ENCODE measurements around the gene PCDH12.

Gene PCDH12

DNA sequence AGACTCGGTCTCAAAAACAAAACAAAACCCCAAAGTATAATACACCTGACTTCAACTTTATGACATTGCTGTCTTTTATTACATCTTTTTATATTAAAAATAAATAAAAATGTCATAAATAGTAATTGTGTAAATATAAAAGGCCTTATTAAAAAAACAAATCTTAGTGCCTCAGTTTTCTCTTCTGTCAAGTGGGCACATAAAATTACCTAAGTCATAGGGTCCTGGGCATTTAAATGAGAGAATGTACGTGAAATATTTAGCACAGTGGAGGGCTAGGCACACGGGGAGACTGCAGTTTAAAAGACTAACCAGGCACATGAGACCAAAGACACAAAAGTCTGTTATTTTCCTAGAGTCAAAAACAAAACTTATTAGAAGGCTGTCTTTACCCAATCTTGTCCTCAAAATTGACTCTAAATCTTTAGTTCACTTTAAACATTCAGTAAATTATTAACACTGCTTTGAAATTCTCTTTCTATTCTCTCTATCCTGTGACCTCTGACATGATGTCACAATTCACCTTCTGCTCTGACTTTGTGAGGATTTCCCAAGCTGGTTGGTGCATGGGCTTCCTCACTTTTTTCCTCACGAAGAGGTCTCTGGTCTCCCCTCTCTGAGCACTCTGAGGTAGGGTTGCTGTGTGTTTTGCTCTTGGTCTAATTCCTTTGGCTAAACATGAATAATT, 8.4 kb upstream of the PCDH12 start:
- no peak for DNase-seq

DNA sequence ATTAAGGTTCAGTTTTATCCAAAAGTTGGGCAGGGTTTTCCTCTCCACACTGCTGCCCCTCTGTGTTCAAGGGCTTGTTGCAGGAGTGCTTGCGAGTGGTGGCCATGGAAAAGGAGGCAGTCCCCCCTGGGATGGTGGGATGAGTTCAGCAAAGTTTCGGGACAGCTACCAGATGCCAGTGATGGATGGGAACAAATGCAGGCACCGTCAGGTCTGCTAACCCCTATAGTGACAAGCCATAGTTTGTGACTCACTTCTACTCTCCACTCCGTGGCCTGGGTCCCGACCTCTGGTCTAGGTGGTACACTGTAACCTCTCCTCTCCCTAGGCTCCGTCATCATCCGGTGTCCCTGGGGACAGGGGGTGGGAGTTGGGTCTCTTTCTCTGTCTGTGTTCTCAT, 7.1 kb upstream of the PCDH12 start:
- DNase-seq, result no peak

DNA sequence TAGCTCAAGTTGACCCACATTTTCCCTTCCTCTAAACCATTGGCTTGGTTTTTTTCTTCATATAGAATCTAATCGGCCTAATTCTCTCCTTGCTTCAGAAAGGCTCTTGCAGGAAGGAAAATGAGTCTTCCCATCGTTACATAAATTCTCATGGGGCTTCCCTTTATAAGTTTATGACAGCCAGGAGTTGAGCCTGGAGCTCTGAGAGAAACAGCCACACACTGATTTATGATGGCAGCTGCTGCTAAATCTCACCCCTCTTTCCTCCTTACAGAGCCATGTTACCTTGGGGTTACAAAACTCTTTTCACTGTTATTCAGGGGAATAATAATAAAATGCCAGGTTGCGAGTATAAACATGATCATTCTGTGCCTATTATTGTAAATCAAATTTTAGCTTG, 5.7 kb upstream of the PCDH12 start:
- DNase-seq, result no peak

DNA sequence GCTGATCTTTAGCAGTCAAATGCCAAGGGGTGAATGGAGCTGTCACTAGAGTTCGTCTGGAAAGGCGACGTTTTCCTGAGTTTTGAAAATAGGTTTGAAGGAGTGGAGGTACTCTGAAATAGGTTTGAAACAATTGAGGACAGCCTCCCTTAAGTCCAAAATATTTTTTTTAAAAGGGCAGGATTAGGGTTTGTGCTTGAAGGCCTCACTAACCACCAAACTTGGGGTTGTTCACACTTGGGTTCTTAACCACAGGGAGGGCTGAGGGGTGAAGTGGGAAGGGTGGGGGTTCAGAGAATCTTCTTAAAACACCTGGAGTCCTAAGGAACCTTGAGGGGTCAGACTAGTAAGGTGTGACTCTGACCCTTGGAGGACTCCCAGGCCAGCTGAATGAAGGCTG, 3.5 kb upstream of the PCDH12 start:
- DNase-seq, result no peak

DNA sequence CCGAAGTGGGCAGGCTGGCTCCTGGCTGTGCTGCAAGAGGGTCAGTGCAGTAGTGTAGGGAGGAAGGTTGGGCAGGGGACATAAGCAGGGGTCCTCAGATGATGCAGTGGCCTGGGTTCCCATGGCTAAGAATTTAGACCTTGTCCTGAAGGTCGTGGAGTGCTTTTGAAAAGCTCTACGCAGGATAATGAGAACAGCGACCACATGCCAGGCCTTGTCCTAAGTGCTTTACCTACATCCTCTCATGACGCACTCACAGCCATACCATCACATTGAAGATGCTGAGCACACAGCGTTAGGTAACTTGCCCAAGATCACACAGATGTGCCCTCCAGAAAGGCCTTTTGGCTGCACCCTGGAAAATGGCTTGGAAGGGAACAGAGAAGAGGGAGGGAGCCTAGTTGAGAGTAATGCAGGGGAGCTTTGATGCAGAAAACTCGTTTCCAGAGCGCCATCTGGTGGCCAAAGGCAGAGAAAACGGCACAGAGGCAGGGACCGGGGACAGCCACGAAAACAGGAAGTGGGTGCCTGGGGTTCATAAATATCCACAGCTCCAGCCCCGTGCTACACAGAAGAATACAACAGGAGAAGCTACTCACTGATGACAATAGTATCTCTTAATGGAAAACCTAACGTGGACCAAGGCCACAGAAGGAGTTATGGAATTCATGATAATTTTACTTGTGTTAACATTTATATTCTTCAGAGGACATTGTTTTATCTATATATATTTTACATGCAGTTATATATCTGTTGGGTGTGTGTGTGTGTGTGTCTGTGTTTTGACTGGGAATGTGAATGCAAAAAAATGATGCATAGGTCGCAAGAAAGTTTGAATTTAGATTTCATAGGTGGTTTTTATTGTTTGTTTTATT, 2.7 kb upstream of the PCDH12 start:
- peak; percentile 79 for DNase-seq

DNA sequence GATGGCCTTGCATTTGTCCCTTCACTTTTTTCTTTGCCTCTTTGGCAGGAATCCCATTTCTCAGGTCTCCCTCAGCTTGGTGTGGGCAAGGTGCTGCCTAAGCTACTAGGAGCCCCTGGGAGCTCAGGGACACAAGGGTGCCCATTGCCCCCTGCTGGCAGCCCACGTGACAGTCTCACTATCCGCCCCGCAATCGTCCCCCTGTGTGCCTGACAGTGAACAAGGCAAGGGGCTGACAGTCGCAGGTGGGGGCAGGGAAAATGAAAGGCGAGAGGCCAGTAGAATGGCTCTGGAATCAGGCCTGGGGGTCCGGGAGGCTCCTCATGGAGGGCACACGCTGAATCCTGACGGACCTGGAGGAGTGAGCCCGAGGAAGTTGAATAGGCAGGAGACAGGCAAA, 2.0 kb upstream of the PCDH12 start:
- no peak for DNase-seq

DNA sequence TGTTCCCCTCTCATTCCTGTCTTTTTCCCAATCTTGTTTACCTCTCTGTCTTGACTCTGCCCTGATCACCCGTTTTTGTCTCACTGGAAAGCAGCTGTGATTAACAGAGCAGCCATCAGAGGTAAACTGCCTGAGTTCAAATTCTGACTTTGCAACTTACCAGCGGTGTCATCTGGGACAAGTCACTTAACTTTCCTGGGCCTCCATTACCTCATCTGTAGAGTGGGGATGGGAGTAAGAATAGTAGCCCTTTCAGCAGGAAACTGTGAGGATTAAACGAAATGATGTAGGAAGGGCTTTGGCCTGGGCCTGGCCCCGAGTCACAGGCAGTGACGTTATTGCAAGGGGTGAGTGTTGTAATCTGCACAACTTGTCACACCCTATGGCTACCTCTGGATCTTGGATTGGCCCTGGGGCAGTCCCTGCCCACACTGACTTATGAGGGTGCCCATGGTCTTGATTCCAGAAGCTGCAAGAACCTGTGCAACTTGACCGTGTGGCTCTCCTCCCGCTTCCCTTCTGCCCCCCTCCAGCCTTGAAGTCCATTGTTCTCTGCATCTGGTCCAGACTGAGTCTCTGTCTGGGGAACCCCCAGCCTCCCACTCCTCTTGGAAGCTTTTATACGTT, 657 bp upstream of the PCDH12 start:
- DNase-seq, result no peak

DNA sequence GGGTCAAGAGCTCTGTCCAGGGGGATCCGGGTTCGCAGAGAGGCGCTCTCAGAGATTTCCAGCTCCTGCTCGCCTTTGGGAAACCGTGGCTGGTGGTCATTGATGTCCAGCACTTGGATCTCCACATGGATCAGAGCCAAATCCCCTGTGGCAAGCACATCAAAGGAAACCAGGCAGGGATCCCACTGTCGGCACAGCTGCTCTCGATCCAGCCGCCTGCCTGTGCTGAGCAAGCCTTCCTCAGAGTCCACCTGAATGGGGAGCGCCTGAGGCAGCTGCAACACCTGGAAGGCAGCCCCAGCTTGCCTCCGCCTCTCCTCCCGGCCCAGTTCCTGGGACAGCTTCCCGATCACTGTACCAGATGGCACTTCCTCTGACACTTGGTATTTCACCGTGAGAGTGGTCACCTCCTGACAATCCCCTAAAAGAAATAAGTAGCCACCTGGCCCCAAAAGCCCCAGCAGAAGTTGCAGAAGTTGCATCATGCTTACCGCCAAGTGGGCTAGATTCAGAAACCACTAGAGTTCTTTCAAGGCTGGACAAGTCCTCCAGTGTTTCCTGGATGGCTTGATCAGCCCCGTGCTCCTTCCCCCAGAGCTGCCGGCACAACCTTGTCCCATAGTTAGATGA, 520 bp downstream of the PCDH12 start:
- no peak for DNase-seq

DNA sequence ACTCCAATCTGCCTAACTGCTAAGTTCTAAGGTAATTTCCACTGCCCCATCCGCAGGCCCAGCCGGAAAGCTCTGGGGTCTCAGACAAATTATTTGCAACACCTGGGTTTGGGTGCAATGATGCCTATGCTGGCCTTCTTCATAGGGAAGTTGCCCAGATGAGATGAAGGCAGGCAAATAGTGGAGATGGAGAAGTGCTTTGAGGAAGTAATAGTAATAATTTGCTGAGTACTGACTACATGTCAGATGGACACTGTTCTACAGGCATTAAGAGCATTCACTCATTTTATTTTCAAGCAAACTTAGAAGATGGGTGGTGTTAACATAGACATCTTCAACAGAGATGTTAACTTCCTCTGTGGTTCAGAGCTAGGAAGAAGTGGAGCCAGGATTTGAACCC, 3.8 kb downstream of the PCDH12 start:
- no peak for DNase-seq

DNA sequence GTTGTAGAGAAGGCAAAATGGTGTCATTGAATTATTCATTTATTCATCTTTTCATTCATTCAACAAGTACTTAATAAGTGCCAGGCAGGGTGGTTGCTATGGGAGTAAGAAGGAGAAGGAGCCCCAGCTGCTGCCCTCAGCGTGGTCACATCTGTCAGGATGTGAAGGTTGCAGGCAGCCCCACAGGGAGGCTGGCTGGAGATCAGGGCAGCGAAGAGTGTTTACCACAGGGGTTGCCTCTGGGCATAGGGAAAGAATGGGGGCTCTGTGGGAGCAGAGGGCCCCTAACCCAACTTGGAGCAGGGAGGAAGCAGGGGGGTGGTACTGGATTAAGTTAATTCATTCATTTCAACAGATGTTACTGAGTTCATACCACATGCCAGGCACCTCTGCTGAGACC, 6.0 kb downstream of the PCDH12 start:
- no peak for DNase-seq

DNA sequence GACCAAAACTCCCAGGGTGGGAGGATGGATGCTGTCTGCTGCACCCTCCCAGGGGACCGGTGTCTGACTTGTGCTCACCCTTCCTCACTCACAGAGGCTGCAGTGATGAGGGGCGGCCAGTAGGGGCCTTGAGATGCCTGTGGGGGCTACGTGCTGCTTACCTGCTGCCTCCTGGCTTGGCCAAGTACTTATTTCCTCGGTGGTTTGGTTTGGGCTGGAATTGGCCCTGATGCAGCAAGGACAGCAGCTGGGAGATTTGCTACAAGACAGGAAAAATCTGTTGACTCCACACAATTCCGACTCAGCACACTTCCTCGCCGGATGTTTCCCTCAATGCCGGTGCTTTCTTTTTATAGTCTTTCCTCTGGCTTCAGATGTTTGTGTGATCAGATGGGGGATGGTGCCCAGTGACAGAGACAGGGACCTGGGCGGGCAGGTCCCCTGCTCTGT, 6.6 kb downstream of the PCDH12 start:
- no peak for DNase-seq

DNA sequence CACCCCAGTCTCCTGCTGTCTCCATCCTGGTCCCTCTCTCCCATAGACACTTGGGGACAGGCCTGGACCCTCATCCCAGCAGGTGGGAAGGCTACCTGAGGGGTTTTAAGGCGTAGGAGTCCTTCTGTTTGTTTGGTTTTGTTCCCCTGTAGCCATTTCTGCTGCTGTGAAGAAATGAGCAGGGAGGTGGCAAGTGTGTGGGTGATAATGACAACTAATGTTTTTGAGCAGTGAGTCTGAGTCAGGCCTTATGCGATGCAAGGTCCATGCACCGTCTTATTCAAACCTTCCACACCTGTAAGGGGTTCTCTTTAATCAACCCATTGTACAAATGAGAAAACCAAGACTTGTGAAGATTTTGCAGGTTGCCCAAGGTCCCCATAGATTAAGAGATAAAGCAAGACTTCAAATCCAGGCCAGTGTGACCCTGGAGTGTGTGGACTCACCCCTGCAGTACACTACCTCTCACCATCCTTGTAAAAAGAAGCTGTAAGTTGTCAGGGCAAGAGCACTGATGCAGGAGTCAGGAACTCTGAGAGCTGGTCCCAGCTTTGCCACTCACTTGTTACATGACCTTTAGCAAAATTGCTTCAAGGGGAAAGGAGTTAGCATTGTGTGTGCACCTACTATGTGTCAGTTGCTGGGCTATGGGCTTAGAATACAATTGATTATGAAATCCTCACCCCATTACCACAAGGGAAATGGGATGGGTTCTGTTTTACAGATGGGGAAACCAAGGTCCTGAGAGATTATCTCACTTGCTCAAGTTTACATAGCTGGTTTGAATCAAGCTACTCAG, 7.6 kb downstream of the PCDH12 start:
- DNase-seq, result no peak

DNA sequence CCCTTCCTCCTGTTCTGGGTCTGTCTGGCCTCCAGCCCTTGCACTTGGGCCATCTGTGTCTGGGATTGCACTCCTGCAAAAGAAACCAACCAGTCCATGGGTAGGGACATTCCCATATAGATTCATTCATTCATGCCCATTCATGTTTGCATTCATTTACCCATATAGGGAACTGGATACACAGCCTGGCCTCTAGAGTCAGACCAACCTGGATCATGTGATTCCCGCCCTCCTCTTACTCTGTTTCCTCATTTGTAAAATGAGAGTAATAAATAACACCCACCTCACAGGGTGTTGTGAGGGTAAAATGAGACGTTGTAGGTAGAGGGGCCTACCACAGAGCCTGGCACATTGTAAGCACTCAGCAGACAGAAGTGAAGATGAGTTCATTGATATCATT, 8.5 kb downstream of the PCDH12 start:
- no peak for DNase-seq

DNA sequence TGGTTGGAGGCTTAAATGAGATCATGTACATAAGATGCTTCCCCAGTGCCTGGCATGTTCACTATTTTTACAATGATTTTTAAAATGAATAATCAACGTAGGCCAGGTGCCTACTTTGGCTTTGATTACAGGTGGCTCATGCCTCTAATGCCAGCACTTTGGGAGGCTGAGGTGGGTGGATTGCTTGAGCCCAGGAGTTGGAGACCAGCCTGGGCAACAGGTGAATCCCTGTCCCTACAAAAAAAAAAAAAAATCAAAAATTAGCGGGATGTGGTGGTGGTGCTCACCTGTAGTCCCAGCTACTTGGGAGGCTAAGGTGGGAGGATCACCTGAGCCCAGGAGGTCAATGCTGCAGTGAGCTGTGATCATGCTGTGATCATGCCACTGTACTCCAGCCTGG, 9.2 kb downstream of the PCDH12 start:
- DNase-seq, result no peak

DNA sequence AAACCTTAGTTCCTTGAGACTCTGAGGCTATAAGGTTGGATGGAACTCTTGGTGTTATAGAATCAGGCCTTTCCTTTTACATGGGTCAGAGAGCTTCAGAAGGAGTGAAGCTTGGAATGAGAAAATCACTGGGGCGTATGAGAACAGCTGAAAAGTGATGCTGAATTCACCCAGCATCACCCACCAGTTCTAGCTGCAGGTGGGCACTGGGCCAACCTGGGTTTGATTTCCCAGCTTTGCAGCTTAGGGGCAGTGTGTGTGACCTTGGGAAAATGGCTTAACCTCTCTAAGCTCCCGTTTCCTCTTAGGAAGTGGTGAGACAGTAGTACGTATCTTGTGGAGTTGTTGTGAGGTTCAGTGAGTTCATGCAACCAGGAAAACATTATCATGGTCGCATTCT, 10.7 kb downstream of the PCDH12 start:
- DNase-seq, result no peak

DNA sequence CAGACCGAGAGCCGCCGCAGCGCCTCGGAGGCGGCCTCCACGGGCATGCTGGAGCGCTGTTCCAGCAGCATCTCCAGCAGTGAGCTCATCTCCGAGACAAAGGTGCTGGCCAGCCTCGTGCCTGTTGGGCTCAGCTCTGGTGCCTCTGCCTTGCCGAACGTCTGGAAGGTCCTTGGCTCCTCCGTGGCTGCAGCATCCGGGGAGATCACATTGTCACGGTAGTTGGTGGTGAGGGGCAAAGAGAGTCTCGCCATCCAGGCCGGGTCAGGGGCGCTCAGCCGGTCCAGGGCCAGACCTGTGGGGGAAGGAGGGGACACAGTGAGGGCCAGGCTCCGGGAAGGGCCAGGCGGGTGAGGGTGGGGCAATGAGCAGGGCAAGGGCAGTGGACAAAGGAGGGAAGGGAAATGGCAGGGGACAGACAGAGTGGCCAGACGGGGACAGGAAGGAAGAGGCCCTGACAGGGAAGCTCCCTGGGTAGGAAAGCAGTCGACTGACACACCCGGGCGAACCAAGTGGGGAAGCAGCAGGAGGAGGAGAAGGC, 12.4 kb downstream of the PCDH12 start:
- DNase-seq, result no peak

DNA sequence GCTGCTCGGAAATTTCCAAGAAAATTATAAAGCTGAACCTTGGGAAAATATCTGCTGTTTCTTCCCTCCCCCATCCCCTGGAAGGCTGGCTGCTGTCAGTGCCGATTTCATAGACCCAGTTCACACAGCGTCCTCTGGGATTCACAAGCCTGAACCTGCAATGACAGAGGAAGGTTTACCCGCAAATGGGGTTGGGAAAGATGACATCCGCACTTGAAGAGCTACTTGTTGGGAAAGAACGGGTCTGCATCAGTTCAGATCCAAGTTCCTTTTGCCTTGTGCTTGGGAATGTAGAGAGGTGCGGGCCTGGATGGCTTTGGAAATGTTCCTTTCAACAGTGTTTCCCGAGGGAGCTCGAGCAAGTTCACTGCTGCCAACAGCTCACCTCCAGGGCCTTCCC, 13.9 kb downstream of the PCDH12 start:
- no peak for DNase-seq

DNA sequence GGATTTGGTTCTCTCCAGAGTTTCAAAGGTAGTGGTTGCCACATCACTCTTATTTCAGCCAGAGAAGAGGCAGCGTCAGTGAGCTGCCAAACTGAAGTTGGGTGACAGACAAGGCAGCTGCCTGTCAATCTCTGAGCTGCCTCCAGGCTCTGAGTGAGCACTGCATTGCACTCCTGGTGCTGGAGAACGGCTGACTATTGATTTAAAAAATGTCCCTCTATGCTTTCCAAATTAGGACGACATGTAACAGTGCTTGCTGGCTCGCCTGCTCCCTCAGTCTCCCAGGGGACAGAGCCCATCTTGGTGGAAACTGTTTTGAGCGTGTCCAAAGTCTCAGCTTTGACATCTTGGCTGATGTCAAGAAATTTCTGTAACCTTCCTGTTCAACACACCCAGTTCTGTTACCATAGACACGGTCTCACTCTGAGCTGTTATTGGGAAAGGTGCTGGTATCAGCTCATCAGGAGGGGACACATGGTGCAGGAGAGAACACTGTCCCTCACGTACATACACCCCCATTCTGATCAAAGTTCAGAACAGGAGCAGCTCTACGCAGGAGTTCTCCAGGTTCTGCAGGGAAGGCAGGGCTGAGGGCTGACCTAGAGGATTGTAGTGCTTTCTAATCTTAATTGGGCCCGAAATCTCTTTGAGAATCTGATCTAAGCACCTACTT, 15.7 kb downstream of the PCDH12 start:
- no peak for DNase-seq

DNA sequence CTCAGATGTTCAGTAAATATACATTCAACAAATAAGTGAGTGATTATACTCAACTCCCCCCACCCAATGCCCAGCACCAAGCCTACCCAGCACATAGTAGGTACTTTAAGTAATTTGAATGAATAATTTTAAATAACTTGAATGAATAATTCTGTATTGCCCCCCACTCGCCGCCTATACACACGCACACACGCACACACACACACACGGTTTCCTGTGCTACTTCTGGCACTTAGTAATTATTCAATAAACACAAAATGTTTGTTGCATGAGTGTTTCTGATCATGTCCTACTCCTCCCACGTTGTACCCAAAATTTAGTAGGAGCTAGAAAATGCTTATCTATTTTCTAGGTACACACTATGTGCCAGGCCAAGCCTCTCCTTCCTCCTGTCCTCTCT, 16.2 kb downstream of the PCDH12 start:
- DNase-seq, result no peak

DNA sequence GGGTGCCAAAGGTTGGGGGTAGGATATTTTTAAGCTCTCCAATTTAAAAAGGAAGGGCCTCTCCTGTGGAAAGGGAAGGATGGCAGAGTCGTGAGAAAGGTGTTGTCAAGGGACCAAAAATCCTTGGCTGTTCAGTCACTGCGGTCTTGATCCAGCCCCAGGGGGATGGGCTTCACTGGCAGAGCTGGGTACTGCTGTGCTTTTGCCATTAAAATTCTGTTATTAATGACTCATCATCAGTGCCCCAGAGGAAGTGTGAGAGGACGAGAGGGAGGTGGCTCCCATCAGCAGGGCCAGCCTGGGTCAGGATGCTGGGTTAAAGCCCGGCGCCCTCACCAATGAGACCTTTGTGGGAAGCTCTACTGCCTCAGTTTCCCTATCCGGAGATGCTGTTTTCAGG, 16.7 kb downstream of the PCDH12 start:
- DNase-seq, result no peak

DNA sequence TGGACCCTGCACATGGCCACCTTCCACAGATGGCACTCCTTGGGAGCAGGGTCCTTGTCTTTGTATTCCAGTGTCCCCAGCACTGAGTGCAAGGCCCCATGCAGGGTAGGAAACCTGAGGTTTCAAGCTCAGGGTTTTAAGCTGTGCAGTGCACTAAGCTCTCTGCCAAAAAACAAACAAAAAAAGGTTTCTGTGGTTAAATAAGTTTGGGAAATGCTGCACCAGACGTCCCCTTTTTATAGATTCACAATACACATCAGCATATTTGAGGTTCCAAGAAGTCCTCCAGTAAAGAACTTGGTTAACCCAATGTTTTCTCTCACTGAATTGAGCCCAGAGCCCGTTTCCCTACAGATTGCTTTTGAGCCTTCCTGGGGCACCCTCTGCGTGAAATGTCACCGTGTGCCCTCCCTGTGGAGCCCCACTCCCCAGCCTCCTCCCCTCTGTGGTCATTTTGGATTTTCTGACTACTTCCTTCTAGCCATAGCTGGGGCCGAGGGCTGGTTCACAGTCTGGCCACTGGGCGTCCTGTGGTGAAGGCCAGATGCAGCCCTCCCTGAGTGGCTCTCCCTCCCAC, 17.2 kb downstream of the PCDH12 start:
- no peak for DNase-seq

Measured in NCI-H2029 (cell line).